Hematopoietic multipotent progenitor cell treated with erythropoietin and hydrocortisone succinate and interleukin-3 and kit ligand, for 4 days (in vitro differentiated cells): ENCODE results near the gene MYL9.

Experiments
- DNase-seq: peaks from one replicate; pipeline ENCODE4 v3.0.0-alpha.2; 2015

MYL9 gene

DNA sequence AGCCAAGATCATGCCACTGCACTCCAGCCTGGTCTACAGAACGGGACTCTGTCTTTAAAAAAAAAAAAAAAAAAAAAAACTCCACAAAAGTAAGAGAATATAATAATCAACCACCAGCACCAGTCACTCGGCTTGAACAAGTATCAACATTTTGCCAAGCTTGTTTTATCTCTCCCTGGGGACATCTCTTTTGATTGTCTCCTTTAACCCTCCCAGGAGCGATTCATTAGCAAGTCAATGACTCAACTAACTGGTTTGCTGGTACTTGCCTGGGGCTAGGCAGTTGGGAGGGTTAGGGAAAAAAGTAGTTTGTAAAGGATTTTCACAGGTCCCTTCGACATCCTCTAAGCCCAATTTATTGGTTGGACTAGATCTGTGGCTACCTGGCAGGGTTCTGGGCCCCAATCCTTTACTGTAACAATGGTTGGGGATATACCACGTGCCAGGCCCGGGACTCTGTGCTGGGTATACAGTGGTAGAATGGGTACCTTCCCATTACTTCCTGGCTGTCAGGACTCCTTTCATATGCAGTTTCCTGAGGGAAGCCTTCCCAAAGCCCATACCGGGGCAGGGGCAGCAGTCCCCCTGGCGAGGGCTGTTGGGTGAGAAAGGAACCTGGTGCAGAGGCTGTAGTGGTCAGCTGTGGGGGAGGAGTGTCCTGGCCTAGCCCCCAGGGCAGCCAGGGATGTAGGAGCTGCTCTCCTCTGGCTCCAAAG lies 44.2 kb downstream of the MYL9 start:
- no peak for DNase-seq

GRCh38 chr20:36587388-36588070 lies 46.2 kb downstream of the MYL9 start:
- no peak for DNase-seq

DNA sequence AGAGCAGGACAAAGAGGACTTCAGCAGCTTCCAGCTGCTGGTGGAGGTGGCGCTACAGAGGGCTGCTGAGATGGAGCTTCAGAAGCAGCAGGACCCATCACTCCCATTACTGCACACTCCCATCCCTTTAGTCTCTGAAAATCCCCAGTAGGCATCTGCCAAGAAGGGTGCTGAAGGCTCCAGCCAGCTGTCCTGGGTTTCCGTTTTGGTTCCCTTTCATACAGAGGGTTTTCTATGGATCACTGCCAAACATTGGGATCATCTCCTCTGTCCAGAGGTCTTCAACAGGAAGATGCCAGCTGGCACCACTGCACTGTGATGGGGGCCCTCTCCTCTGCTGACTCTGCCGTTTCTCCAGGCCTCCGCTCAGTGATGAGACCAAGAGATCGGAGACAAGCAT lies 50.0 kb downstream of the MYL9 start:
- DNase-seq, result no peak

- DNase-seq, result no peak
Measured at GRCh38 chr20:36591854-36592641, 50.7 kb downstream of the MYL9 start.

DNA sequence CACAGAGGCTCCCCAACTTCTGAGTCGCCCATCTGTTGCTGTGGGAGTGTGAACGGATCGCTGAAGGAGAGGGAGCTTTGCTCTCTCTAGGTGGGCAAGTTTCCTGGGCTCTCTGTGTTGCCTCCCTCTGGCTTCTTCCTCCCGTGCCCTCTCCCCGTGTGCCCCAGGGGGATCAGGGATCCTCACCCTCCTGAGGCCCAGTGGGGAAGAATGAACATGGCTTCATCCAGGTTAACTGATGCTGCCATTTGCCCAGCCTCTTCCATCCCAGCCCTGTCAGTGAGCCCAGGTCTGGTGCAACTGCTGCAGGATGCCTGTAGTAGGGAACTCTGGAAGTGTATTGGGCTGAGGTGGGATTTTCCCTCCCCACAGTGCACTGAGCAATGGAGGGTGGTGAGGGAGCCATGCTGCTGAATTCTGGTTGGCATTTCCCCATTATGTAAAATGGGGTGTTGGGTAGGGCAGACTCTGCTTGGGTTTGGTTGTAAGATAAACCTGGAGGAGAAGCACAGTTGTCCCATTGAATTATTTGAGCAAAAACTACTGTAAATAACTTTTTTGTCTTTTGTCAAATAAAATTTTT lies 52.1 kb downstream of the MYL9 start:
- DNase-seq, result no peak

- DNase-seq, result peak; percentile 62
Measured at GRCh38 chr20:36599912-36600345, 58.6 kb downstream of the MYL9 start.
